ENCODE measurements around the gene ZFC3H1.

ZFC3H1 gene

GRCh38 chr12:71685312-71685906 lies 21.8 kb upstream of the ZFC3H1 start:
- no peak for TF ChIP-seq CTCF (IDR thresholded peaks at IDR 0.05)
- no peak for DNase-seq
- Histone ChIP-seq H3K27ac (peak overlapping the region; percentile 74 to 80), H3K4me1 (peaks cover 0 to 28% (median 19%) of the 10 kb centered on the region in 4 donors), H3K27me3 (no peaks in the 10 kb centered on the region), H3K4me3 (peak overlapping the region; percentile 73 to 86), H3K9me3 (no peaks in the 10 kb centered on the region), H3K36me3 (peaks cover 0 to 4% (median 0%) of the 10 kb centered on the region in 3 donors)
- intact Hi-C loops (cut with DNase I; ENCODE audit: low total_unique reads): loop anchor here (5.0 kb wide), 1 partner anchor 67 kb away; the partner anchor contains the start of gene RAB21

GRCh38 chr12:71684081-71684480 lies 20.4 kb upstream of the ZFC3H1 start:
- no peak for DNase-seq
- Histone ChIP-seq H3K27ac (no peak overlapping the region), H3K27me3 (no peaks in the 10 kb centered on the region), H3K4me3 (no peak overlapping the region), H3K9me3 (no peaks in the 10 kb centered on the region), H3K4me1 (peaks cover 0 to 26% (median 19%) of the 10 kb centered on the region in 4 donors), H3K36me3 (no peaks in the 10 kb centered on the region)
- TF ChIP-seq CTCF (IDR thresholded peaks at IDR 0.05): no peak
- intact Hi-C loops (cut with DNase I; ENCODE audit: low total_unique reads): no loop called here

GRCh38 chr12:71683633-71684032 lies 20.0 kb upstream of the ZFC3H1 start:
- H3K27ac ChIP-seq: no peak overlapping the region
- H3K4me3 ChIP-seq: no peak overlapping the region
- no peaks in the 10 kb centered on the region for H3K27me3 ChIP-seq
- DNase-seq: no peak
- intact Hi-C loops (cut with DNase I; ENCODE audit: low total_unique reads): no loop called here
- no peaks in the 10 kb centered on the region for H3K36me3 ChIP-seq
- H3K4me1 ChIP-seq: peaks cover 0 to 22% (median 16%) of the 10 kb centered on the region in 4 donors
- no peak for TF ChIP-seq CTCF (IDR thresholded peaks at IDR 0.05)
- H3K9me3 ChIP-seq: no peaks in the 10 kb centered on the region

GRCh38 chr12:71682466-71682865 lies 18.8 kb upstream of the ZFC3H1 start:
- no peak overlapping the region for H3K27ac ChIP-seq
- DNase-seq: no peak
- intact Hi-C loops (cut with DNase I; ENCODE audit: low total_unique reads): no loop called here
- H3K4me1 ChIP-seq: peaks cover 0 to 13% (median 11%) of the 10 kb centered on the region in 4 donors
- no peak for TF ChIP-seq CTCF (IDR thresholded peaks at IDR 0.05)
- no peaks in the 10 kb centered on the region for H3K9me3 ChIP-seq
- H3K27me3 ChIP-seq: no peaks in the 10 kb centered on the region
- no peaks in the 10 kb centered on the region for H3K36me3 ChIP-seq
- no peak overlapping the region for H3K4me3 ChIP-seq

DNA sequence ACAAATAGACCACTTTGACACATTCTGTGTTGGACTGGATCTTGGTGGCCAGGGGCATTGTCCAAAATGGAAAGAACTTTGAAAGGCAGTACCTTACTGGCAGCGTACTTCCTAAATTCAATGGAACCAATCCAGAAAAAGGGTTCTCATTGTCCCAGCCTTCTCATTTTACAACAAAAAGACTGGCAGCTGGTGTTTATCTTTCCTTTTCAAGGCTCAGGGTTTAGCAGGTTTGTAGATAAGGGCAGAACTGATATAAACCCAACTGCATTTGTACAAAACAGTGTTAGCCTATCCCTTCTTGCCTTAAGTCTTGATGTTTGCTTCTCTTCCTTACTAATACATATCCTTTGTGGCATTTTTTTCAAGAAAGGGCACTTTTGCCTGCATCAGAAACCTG lies 8.2 kb upstream of the ZFC3H1 start:
- H3K27ac ChIP-seq: no peak overlapping the region
- no peak for DNase-seq
- no peaks in the 10 kb centered on the region for H3K4me1 ChIP-seq
- no peaks in the 10 kb centered on the region for H3K27me3 ChIP-seq
- intact Hi-C loops (cut with DNase I; ENCODE audit: low total_unique reads): no loop called here
- H3K4me3 ChIP-seq: no peak overlapping the region
- H3K36me3 ChIP-seq: no peaks in the 10 kb centered on the region
- H3K9me3 ChIP-seq: no peaks in the 10 kb centered on the region
- no peak for TF ChIP-seq CTCF (IDR thresholded peaks at IDR 0.05)

DNA sequence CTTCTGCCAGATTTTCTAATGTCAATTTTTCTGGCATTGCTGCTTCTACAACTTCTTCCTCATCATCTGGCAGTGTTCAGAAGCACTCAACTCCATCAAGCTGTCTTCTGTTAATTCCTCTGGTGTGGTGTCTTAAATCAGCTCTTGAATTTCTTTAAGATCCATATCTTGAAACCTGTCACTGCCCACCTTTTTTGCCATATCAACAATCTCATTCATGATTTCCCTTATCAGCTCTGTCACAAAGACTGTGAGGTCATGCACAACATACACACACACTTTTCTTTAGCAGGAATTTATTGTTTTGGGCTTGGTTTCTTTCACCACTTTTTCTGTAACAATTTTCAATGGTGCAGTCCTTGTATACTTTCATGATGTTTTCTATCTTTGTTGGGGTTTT lies 7.7 kb upstream of the ZFC3H1 start:
- Histone ChIP-seq H3K36me3 (no peaks in the 10 kb centered on the region), H3K4me1 (no peaks in the 10 kb centered on the region), H3K27ac (no peak overlapping the region), H3K27me3 (no peaks in the 10 kb centered on the region), H3K9me3 (no peaks in the 10 kb centered on the region), H3K4me3 (no peak overlapping the region)
- TF ChIP-seq CTCF (IDR thresholded peaks at IDR 0.05): no peak
- DNase-seq: no peak
- intact Hi-C loops (cut with DNase I; ENCODE audit: low total_unique reads): no loop called here

Data from tibial artery (tissue), 4 donors.